ENCODE results near the gene CABP7.
A peak's percentile ranks its signal among the peaks of the same experiment; 100 is the strongest.
"Not testable (repeated sequence)": the region's sequence is repeated elsewhere in the genome, so short reads cannot be mapped to it uniquely, and the experiment has no call there.

Gene CABP7

GRCh38 chr22:29751669-29752068, 31.9 kb downstream of the CABP7 start:
- no peak for DNase-seq

GRCh38 chr22:29753808-29754657, 34.2 kb downstream of the CABP7 start:
- DNase-seq, result no peak

- not testable (repeated sequence) for DNase-seq
Measured at GRCh38 chr22:29754658-29755395, 35.0 kb downstream of the CABP7 start.

GRCh38 chr22:29755889-29756288, 36.1 kb downstream of the CABP7 start:
- no peak for DNase-seq

GRCh38 chr22:29756341-29756740, 36.5 kb downstream of the CABP7 start:
- DNase-seq, result no peak

- no peak for DNase-seq
Measured at GRCh38 chr22:29757096-29757495, 37.3 kb downstream of the CABP7 start.

GRCh38 chr22:29758068-29758622, 38.3 kb downstream of the CABP7 start:
- DNase-seq, result no peak

- no peak for DNase-seq
Measured at GRCh38 chr22:29758959-29759358, 39.2 kb downstream of the CABP7 start.

- peak; percentile 36 for DNase-seq
Measured at GRCh38 chr22:29762263-29762662, 42.5 kb downstream of the CABP7 start.

GRCh38 chr22:29765905-29766631, 46.3 kb downstream of the CABP7 start:
- no peak for DNase-seq

GRCh38 chr22:29766632-29767170, 46.9 kb downstream of the CABP7 start, which contains the start of gene ZMAT5:
ZMAT5 (minus strand) TSS chr22:29767007; CDS start chr22:29748544, 18,463 bp downstream.
- peak; percentile 79 for DNase-seq

GRCh38 chr22:29767171-29768051, 47.6 kb downstream of the CABP7 start, which contains the start of gene UQCR10:
UQCR10 (plus strand) TSS chr22:29767369; CDS start chr22:29767399, 30 bp downstream.
- DNase-seq, result peak; percentile 57

- DNase-seq, result no peak
Measured at GRCh38 chr22:29768052-29768693, 48.4 kb downstream of the CABP7 start.

GRCh38 chr22:29769723-29770321, 50.0 kb downstream of the CABP7 start:
- DNase-seq, result no peak

GRCh38 chr22:29772170-29772641, 52.4 kb downstream of the CABP7 start:
- no peak for DNase-seq

- no peak for DNase-seq
Measured at GRCh38 chr22:29773233-29773632, 53.4 kb downstream of the CABP7 start.

GRCh38 chr22:29780220-29780619, 60.4 kb downstream of the CABP7 start:
- DNase-seq, result no peak

GRCh38 chr22:29780748-29781676, 61.2 kb downstream of the CABP7 start:
- no peak for DNase-seq
